HTERT RPE-1 (cell line): Measurements from ENCODE around the gene PRKG1.

Experiments
- in situ Hi-C: fragments of 300-500 bp; cut with MboI; formaldehyde crosslinking; loops from 4 replicates; pipeline ENCODE4 v1.14.3; 2020; ENCODE audit warnings: low sequenced_read_pairs

The PRKG1 gene

DNA sequence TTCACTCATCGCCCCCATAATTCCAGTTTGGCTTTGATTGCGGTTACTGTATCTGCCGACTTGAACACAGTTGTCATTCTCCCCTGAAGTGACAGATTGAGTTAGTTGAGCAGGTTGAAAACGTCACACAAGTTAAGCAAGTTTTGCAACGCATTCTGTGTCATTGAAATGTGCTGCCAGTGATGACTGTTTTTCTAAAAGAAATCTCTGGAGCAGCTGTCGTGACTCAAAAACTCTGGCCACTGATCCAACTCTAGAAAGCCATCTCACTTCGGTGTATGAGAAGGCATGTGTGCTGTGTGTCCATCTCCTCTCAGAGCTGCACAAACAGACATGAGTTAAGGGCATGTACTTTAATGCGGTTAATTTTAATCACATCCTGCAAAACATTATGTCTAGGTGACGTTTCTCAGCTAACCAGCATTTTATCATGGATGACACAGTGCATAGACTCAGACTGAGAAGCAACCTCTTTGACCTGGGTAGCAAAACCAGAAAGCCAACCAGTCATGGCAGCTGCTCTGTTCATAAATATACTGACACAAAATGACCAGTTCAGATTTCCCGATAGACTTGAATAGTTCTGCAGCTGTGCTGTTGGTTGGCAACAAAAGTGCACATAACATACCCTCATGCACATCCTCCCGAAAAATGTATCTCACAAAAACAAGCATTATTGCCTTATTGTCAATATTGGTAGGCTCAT is 555.8 kb downstream of the PRKG1 start:
- in situ Hi-C loops: no loop called here

DNA sequence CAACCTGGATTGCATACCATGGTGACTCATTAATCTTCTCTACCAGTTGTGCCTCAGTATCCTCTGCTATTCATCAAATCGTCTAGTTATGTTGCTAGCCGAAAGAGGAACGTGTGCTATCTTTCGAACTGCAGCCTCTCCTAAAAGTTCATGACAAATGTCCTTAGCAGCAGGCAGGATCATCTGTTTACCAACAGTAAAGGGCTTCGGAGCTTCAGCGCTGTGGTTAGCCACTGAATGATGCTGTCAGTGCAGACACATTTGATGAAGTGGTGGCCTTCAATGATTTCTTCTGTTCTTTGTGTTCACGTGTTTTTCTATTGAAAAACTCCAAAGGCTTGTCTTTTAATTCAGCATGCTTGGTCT is 556.3 kb downstream of the PRKG1 start:
- in situ Hi-C loops: no loop called here

DNA sequence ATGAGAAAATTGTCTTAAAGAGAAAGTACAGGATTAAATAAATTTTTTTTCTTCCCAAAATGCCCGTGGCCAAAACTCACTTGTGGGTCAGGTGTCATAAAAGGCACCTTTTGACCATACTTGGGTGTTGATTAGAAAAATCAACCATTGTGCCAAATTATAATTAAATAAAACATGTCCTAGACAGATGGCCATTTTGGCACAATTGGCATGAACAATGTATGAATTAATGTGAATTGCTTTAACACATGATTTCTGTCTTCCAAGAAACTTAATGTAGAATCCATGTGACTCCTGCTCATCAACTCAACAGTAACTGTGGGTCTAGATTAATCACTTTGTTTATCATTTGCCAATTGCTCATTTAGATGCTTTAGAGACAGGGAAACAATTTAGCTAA is 561.1 kb downstream of the PRKG1 start:
- in situ Hi-C loops: no loop called here

DNA sequence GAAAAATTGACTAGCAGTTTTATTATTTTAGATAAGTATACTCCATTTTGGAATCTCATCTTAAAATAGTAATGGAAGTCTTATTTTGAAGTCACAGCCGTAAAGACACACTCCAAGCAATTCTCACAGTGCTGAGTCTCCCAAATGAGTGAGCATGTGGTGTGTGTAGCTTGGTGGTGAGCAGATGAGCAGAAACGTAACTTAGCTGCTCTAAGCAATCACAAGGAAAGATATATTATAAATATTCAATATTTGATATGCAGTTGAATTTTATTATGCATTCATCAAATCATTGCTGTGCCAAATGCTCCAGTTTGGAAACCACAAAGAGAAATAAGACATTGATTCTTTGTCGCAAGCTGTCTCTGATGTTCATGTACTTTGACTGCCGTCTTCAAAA is 563.9 kb downstream of the PRKG1 start:
- in situ Hi-C loops: no loop called here

DNA sequence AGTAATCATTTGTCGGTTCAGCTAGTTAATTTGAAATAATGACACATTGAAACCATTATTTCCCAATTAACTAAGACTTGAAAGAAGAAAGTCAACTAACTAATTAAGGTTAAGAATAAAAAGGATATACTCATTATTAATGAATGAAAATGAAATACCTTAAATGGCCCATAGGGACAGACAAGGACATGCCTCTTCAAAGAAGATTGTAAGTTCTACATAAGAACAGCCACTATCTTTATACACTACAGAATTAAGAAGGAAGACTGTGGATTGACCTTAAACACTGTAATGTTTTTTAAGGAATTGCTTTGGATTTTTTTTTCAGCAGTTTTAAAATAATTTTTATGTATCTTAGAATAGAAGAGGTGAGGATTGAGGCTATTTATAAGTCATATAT is 564.5 kb downstream of the PRKG1 start:
- in situ Hi-C loops: no loop called here

DNA sequence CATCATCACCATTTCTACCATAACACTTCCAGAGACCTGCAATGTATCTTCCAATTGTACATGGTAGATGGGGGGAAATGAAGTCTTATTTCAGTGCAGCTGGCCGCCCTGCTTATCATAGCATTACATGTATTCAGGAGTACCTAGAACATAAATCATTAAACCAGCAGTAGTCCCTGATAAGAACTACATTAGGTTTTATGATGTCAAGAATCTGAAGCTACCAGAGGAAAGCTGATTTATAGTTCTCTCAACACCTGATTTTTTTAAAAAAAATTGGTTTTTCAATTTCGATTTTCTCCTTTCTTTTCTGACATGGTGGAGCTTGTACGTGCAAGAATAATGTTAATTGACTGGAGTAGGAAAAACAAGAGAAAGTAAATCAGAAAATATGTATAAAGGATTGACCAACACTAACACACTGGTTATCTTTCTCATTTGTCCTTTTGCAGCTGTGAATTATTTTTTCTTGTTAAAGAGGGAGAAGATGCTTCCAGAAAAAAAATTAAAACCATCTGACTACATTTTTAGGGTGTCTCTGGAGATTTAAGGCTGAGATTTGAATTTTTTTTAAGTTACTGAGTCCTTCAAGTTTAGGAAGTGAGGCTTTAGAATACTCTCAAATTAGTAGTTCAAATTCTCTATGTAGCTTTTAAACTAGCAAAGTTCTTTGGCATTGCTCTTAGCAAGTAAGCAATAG is 566.0 kb downstream of the PRKG1 start:
- in situ Hi-C loops: no loop called here

DNA sequence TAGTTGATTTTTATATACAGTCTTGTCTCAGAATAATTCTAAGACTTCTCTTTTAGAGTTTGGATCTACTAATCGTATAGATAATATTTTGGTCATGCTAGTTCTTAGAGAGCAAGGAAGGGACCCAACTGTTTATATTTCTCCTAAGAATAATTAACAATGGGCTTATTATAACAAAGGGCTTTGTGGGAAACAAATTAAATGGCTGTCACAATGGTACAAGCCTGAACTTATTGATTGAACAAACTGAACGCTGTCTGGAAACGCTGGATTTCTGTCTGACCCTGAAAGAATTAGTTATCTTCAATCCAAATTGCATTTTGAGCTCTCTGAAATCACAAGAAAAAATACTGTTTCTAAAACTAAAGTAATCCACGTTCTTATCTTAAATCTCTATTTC is 568.3 kb downstream of the PRKG1 start:
- in situ Hi-C loops: no loop called here

DNA sequence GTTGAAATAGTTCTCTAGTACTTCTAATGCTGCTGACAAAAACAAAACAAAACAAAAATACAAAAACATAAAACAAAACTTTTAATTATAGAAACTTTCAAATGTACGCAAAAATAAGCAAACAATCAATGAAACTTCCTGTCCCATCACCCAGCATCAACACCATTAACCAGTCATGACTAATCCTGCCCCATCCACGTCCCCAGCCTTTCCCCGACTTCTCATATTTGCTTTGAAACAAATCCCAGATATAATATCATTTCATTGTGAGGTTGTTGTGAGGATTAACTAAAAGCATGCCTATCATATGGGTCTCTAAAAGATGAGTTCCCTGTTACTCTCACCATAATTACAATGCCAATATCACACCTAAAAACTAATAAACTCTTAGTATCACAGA is 569.4 kb downstream of the PRKG1 start:
- in situ Hi-C loops: no loop called here

DNA sequence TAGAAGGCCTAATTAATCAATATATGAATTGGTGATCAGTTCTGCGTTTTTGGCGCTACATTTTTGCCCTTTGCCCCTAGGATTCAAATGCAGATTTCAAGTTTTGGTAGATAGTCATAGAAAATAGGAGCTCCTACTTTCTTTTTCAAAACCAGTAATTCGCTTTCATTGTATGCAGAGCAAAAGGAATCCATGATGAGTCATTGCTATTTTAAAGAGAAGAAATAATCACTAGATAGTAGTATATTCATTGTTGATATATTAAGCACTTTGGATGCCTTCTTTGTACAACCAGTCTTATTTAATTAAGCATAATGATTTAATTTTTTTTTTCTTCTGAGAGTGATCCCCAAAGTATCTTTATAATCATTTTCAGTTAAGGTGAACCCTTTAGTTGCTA is 574.8 kb downstream of the PRKG1 start:
- in situ Hi-C loops: no loop called here

DNA sequence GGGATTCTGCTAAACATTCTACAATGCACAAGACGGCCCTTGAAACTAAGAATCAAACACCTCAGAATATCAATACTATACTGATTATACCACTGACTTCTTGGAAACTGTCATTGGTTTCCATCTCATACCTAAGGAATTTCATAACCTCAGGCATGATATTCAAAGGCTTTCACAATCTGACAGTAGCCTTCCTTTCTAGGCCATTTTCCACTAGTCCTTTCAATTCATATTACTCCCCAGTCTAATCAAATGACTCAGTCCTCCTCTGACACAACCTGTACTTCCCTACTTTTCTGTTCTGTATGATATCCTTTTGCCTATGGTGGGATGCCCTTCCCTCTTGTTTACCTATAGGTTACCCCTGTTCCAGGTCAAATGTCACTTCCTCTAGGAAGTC is 576.8 kb downstream of the PRKG1 start:
- in situ Hi-C loops: no loop called here

DNA sequence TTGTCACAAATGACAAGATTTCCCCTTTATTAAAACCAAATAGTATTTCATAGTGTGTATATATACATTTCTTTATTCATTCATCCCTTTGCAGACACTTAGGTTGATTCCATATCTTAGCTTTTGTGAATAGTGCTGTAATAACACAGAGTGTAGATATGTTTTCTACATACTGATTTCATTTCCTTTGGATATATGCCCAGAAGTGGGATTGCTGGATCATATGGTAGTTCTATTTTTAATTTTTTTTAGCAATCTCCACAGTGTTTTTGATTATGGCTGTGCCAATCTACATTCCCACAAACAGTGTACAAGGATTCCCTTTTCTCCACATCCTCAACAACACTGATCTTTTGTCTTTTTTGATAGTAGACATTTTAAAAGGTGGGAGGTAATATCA is 578.7 kb downstream of the PRKG1 start:
- in situ Hi-C loops: no loop called here

DNA sequence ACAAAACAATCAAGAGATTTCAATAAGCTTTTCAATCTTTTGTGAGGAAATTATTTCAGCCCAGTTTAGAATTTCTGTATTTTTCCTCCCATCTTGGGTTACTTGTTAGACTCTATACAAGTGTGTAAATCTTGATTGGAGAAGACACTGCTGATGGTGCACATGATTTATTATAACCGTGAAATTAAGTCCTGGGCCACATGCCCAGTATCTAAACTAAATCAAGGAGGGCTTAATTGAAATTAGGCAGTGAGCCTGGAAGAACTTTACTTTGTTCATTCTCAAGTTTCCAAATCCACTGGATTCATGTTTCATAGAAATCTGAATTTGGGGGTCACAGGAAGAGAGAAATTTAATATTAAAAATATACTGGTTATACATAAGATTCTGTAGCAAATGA is 580.6 kb downstream of the PRKG1 start:
- in situ Hi-C loops: no loop called here

DNA sequence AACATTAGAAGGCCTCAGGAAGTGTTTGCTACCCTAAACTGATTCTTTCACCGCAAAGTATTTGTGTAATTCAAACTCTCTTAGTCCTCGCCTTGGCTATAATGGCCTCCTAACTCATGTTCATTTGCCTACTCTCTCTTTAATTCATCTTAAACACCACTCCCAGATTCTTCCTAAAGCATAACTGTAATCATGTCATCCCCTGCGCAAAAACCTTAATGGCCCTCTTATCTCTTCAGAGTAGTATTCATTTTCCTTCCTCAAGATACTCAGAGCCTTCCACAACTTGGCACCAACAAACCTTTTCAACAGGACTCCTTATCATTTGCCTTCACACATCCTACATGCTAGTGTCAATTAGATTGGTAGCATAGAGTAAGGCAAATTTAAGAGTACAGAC is 582.2 kb downstream of the PRKG1 start:
- in situ Hi-C loops: no loop called here

DNA sequence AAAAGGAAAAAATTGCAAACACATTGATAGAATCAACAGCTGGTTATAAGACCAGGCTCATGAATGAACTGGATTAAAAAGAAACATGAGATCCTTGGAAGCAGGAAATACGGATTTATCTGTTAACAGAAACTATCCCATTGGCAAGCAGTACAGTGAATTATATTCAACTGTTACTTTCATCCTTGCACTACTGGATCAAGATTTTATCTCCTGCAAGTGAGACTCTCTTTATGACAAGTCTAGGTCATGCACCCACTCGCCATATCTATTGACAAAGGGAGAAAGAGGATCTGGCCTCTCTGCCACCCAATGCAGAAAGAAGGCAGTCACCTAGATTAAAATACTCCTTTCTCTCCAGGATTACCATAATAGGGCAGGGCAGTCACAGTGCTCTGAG is 583.7 kb downstream of the PRKG1 start:
- in situ Hi-C loops: no loop called here

DNA sequence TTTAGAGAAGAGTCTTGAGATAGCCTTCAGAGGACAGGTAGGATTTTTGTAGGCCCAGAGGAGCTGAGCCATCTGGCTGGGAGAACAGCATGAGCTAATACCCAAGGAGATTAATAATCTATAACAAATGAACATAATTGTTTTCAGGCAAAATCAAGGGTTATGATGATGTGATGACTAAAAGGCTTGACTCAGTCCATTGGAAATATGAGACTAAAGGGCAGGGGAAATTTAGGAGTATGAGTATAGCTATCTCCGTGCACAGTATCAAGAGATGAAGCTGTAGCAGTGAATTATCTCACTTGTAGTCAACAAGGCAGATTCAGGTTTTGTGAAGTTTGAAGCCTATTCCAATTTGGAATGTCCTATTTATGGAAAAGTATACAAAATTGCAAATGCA is 585.1 kb downstream of the PRKG1 start:
- in situ Hi-C loops: no loop called here

DNA sequence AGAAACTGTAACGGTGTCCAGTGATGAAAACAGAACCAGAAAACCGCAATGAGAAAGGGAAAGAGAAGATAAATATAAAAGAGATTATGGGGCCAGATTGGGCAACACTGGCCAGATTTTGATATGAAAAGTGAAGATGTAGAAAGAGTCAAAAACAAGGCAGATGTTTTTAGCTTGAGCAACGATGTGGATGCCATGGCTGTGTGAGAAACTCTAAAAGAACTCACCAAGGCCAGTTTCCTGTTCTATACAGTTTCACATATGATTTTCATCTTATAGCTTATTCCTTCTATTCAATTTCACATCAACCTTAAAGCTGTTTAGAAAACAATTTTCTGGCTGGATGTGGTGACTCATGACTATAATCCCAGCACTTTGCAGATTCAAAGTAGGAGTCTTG is 588.8 kb downstream of the PRKG1 start:
- in situ Hi-C loops: no loop called here

DNA sequence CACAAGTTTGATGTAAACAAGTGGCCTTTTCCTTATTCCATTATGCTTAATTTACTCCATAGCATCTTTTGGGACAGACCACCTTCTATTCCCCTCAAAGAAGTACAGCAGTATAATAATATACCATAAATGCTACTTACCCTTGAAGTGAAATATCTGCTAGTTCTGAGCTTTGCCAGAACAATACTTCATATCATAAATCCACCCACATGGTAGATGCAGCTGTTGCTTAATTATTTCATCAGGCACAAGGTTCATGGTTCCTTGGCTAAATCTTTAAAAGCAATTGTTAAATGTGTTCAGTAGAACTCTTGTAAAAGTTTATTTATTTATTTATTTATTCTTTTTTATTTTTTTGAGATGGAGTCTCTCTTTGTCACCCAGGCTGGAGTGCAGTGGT is 592.2 kb downstream of the PRKG1 start:
- in situ Hi-C loops: no loop called here

DNA sequence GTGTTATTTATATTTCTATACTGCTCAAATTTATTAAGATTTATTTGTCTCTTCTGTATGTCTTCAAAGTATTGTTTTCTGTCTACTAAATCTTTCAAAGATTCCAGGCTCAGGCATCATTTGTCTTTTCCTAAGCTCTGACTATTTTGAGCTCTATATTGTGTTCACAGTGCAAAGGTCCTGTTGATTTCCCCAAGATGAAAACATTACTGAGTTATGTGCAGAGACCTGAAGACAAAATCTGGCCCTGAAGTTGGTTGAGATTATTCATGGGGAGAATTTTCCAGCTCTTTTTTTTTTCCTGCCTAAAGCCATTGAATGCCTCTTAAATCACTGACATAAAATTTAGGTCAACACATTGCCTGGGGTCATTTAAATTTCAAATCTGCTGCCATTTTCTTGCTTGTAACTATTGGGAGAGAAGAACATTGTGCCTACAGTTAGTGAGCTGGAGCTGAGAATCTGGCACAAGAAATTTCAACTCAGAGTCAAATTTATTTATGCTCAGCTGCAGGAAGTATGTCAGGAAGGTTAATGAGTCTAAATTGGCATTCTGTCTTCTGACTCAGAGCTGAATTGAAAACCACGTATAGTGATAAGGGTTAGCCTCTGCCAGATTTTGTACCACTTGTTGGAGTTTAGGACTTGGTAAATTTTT is 593.5 kb downstream of the PRKG1 start:
- in situ Hi-C loops: no loop called here

DNA sequence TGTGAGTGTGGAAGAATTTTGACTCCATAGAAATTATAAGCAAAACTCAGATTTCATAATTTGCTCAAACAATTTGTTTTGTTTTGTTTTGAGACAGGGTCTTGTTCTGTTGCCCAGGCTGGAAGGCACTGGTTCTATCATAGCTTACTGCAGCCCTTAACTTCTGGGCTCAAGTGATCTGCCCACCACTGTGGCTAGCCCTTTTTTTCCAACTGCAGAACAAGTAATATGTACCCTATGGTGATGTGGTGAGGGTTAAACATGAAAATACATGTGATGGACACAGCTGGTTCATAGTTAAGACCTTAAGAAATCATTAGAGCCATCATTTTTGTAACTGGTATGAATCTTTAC is 594.0 kb downstream of the PRKG1 start:
- in situ Hi-C loops: no loop called here

DNA sequence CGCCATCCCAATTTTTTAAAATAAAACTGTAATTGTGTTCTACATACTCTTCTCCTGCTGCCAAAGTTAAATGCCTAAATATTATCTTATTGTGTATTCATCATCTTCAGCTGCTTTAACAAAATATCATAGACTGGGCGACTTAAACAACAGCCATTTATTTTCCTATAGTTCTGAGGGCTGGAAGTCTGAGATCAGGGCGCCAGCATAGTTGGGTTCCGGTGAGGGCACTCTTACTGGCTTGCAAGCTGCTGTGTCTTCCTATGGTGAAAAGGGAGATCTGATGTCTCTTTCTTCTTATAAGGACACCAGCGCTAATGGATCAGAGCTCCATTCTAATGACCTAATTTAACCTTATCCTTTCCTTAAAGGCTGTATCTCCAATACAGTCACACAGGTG is 594.8 kb downstream of the PRKG1 start:
- in situ Hi-C loops: no loop called here

DNA sequence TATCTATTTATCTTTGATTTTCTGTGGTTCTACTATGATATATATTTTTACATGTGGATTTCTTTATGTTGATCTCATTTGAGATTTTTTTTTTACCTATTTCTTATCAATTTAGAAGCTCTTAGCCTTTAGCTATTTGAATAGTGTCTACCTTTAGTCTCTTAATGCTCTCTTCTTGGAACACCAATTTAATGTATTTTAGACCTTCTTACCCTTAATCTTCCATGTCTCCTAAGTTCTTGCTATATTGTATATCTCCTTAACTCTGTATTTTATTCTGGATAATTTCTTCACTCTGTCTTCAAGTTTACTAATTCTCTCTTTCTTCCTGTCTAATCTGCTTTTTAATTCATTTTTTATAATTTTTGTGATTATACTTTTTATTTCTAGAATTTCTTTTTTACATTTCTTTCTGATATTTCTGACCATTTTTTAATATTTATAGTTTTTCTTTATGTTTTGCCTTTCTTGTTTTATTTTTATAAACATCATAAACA is 597.8 kb downstream of the PRKG1 start:
- in situ Hi-C loops: no loop called here

DNA sequence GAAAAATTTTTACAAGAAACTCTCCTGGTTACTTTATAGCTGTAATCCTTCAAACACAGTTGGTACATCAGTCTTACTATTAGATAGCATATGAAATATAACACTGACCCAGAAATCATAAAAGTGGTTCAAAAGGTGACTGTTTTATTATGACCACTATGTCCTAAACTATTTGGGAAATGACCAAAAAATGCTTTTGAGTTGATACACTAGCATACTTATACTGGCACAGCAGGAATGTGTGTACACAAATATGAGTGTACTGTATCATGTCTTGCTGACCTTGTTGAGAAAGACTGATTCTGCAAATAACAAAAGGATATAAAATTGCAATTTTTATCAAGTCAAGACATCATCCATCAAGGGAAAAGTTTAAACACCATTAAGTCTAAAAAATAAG is 600.8 kb downstream of the PRKG1 start:
- in situ Hi-C loops: no loop called here
